DMS153 treated with DMSO at 0.1 percent for 48 hours (cell line): Measurements from ENCODE around the gene ISOC1.

Source experiments
- DNase-seq: peaks from one replicate; lab custom pipeline; 2025; ENCODE audit not compliant: unreplicated experiment; lab: John Stamatoyannopoulos, UW

ISOC1 gene

DNA sequence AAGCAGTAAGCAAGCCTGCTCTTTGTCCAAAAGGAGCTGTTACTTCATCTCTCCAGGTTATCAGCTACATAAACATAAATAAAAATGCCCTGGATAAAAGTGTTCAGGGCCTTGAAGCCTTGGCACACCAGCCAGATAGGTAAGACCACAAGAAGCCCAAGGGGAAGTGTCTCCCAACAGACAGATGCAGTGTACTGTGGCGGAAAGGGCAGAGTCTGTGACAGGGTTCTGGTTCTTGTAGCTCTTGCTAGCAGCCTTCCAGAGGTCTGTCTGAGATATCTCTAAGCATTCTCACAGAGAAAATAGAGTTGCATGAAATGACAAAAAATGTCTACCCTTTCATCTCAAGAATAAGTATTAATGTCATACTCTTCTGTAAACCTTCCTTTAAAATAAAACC lies 30.1 kb downstream of the ISOC1 start:
- DNase-seq, result no peak

DNA sequence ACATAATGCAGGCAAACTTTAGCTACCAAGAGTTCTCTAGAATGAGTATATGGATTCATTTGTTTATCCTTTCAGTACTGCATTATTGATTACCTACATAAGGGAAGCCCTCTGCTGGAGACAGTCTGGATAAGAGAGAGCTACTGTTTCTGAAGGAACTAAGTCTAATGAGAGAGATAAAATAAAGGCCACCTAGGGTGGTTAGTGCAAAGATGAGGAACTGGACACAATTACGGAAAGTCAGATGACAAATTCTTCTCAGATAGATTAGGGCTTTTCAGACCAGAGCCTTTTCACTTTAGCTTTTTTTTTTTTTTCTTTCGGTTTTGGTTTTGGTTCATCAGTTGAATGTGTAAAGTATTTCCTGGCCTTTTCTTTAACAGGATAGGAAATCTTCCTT lies 31.3 kb downstream of the ISOC1 start:
- no peak for DNase-seq

DNA sequence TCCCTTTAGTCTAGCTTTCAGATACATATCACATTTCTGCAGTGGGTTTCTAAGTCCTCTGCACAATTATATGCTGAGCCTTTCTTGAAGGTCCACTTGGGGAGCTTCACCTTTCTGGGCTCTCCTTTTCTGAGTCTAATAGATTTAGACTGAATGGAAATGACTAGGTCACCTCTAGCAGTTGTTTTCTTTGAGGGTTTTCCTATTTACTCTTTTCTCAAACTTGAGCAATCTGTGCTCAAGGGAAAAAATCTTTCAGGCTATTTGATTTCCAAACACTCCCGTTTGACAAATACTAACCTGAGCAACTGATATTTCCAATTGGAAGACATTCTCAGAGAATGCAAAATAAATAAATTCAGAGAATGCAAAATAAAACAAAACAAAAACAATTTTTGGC lies 39.0 kb downstream of the ISOC1 start:
- no peak for DNase-seq

DNA sequence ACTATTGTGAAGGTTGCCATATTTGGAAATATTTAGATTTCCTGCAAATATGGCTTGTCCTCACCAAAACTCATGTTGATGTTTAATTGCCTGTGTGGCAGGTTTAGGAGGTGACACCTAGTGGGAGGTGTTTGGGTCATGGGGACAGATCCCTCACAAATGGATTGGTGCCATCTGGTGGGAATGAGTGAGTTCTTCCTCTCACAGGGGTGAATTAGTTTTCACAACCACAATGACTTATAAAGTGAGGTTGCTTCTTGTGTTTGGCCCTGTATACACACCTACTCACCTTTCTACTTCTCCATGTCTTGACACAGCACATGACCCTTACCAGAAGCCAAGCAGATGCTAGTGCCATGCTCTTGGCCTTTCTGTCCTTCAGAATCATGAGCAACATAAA lies 41.1 kb downstream of the ISOC1 start:
- no peak for DNase-seq

DNA sequence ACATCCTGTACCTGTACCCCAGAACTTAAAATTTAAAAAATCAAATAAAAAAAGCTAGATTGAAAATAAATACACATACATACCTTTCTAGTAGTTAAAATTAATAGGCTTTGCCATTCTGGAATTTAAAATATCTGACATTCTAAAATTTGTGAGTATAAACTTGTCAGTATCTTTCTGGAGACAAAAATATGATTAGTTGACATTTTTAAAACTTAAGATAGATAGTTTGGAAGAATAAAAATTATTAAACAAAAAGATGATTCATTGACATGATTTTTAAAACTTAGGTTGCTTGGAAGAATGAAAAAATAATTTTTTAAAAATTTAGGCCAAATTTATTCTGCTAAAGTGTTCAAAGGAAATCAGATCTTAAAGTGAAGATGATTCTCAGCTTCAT lies 43.1 kb downstream of the ISOC1 start:
- no peak for DNase-seq

DNA sequence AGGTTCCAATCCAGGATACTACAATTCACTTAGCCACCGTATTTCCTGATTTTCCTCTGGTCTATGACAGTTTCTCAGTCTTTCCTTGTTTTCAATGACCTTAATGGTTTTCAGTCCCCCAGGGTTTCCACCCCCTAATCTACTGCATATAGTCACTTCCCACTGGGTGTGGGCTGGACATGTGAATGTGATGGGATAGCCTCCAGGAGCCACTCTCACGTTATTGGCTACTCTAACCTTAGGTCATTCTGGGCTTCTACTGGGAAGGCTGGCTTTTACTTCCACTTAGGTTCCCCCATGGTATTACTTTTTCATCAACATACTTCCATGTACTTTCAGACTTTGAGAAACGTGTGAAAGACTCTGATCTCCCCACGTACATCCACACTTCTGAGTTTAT lies 46.5 kb downstream of the ISOC1 start:
- DNase-seq, result no peak

DNA sequence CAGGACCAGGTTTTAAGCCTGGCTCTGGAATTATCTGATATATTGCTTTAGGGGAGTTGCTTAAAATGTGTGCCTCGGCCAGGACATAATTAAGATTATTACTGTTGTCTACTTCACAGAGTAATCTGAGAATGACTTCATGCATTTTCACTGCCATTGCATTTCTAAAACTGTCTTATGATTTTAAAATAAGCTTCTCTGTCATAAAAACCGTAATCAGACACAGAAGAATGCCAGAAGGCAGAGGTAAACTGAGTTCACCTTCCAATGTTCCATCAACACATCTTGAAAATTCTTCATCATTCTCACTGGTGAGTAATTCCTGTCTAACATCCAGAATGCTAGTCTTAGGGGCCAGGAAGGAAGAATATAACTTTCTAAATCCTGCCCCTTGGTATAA lies 47.1 kb downstream of the ISOC1 start:
- no peak for DNase-seq

DNA sequence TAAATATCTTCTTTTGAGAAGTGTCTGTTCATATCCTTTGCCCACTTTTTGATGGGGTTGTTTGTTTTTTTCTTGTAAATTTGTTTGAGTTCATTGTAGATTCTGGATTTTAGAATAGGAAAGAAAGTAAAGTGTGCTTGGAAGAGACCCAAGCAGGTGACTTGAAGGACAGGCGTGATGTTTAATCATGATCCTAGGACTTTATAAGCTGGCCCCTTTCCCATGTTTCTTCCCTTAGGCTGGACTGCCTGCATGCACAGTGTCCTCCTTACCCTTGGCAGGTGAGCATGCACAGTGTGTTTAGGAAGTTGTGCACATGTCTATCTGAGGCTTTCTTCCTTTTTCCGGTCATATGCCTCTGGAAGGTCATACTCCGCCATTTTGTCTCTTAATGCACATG lies 61.3 kb downstream of the ISOC1 start:
- no peak for DNase-seq

DNA sequence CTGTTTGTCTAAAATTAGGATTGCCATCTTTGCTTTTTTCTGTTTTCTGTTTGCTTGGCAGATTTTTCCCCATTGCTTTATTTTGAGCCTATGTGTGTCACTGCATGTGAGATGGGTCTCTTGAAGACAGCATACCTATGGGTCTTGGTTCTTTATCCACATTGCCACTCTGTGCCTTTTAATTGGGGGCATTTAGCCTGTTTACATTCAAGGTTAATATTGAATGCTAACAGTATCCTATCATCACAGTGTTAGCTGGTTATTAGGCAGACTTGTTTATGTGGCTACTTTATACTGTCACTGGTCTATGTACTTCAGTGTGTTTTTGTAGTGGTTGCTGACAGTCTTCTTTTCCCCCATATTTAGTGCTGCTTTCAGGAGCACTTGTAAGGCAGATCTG lies 67.3 kb downstream of the ISOC1 start:
- no peak for DNase-seq
